HepG2 (cell line): ENCODE results near the gene STAT1. TPM values are rescaled to one million over a fixed set of nuclear protein-coding genes. Genes with fewer than 3 reads are reported as not detected.

ENCODE experiments used
- IKZF5 ChIP-seq: IDR thresholded peaks from 2 replicates; pipeline ENCODE4 v1.6.1; 2018; ENCODE audit warnings: missing genetic modification reagents, mild to moderate bottlenecking, missing compliant biosample characterization
- KDM2A ChIP-seq: sonication (generic); formaldehyde crosslinking; IDR thresholded peaks from 2 replicates; pipeline ENCODE4 v1.4.0; 2020; ENCODE audit warnings: low read depth, missing genetic modification reagents, borderline replicate concordance
- KLF12 ChIP-seq: sonication (generic); formaldehyde crosslinking; IDR thresholded peaks from 2 replicates; pipeline ENCODE4 v1.4.0; 2020; ENCODE audit warnings: missing genetic modification reagents, borderline replicate concordance
- MBD4 ChIP-seq: IDR thresholded peaks from 2 replicates; pipeline ENCODE4 v1.6.1; 2012; ENCODE audit warnings: low read length, inconsistent platforms, borderline replicate concordance
- STAT6 ChIP-seq: sonication (generic); formaldehyde crosslinking; IDR thresholded peaks from 2 replicates; pipeline ENCODE4 v1.4.0; 2020; ENCODE audit warnings: missing genetic modification reagents, mild to moderate bottlenecking, borderline replicate concordance
- TRIM22 ChIP-seq: fragments of 450-650 bp; IDR thresholded peaks from 2 replicates; pipeline ENCODE4 v1.6.1; 2017
- ZFP36L2 ChIP-seq: sonication (generic); formaldehyde crosslinking; IDR thresholded peaks from 2 replicates; pipeline ENCODE4 v1.4.0; 2020; ENCODE audit warnings: missing genetic modification reagents
- ZNF407 ChIP-seq: sonication (generic); formaldehyde crosslinking; IDR thresholded peaks from one replicate; pipeline ENCODE4 v1.5.1; 2020; ENCODE audit warnings: mild to moderate bottlenecking, missing genetic modification reagents; ENCODE audit errors: not compliant biosample characterization
- ZNF687 ChIP-seq: sonication (generic); formaldehyde crosslinking; IDR thresholded peaks from 2 replicates; pipeline ENCODE4 v1.5.1; 2020; ENCODE audit warnings: mild to moderate bottlenecking, missing genetic modification reagents, moderate library complexity
- polyA plus RNA-seq, 8 experiments: library from polyadenylated mRNA; depleted of rRNA in 3 of 8; stranded (reverse) in 7 of 8; unstranded in 1 of 8; fragments of >200 nt; fragmentation: Illumina TruSeq in 4 of 8; extraction: Trizol in 4 of 8; gene quantifications; 2 replicates each; pipeline versions ENCODE4 v1.2.1 to v1.2.3, GENCODE V29; 2011 to 2016; ENCODE audit warnings: low read depth in 4 of 8, missing spikeins in 1 of 8, mixed read lengths in 1 of 8; ENCODE audit not compliant: insufficient read depth in 1 of 8
- total RNA-seq, 5 experiments: library from RNA; depleted of rRNA; stranded (reverse); fragments of >200 nt; fragmentation: Illumina TruSeq; extraction: Trizol; gene quantifications; 2 replicates each; pipeline ENCODE4 v1.2.3, GENCODE V29; 2016; ENCODE audit warnings: low read depth in 1 of 5

Gene STAT1
- total and polyA plus RNA-seq, 2 of the 13 experiments (the other 11 are each of a cell fraction or from before 2014, with no cell fraction given) = 21.8 to 59.6 TPM

GRCh38 chr2:191001624-191002023 is 12.3 kb downstream of the STAT1 start (continued):
- TF ChIP-seq ZNF687 (CRISPR knock-in tag) (no peak), TRIM22 (no peak), KDM2A (CRISPR knock-in tag) (no peak), KLF12 (CRISPR knock-in tag) (no peak), IKZF5 (CRISPR knock-in tag) (no peak), ZNF407 (CRISPR knock-in tag) (no peak), MBD4 (no peak), STAT6 (CRISPR knock-in tag) (no peak), ZFP36L2 (no peak)
